GM12878 (cell line): ENCODE measurements around the gene SCMH1. TPM values are rescaled to one million over a fixed set of nuclear protein-coding genes. Genes with fewer than 3 reads are reported as not detected.

ENCODE experiments used
- ATAC-seq: fragments of 200-7000 bp; cut with Tn5 transposase; 3 replicates; pipeline ENCODE4 v1.9.1; 2020; ENCODE audit warnings: mild to moderate bottlenecking, moderate library complexity
- BruUV-seq: library from RNA; stranded (reverse); fragments of 400-500 nt; replicated peaks from 2 replicates; lab custom pipeline; 2021; lab: Mats Ljungman, UMichigan
- CTCF ChIA-PET: fragments of 300-600 bp; sonication (Branson Sonifier 250); formaldehyde crosslinking; extraction: SDS; loops from one replicate; lab custom pipeline; 2021; ENCODE audit warnings: inconsistent platforms; lab: Yijun Ruan, JAX
- POLR2A ChIA-PET: fragments of 350-600 bp; formaldehyde crosslinking; extraction: SDS; loops from one replicate; lab custom pipeline; 2021; ENCODE audit warnings: inconsistent platforms; lab: Charles Lee
- RAD21 ChIA-PET: fragments of 300-600 bp; sonication (Branson Sonifier 250); formaldehyde crosslinking; loops from one replicate; lab custom pipeline; 2023; ENCODE audit warnings: antibody characterized with exemption; ENCODE audit not compliant: unreplicated experiment; lab: Charles Lee
- SMC1A ChIA-PET: fragments of 300-600 bp; sonication (Branson Sonifier 250); formaldehyde crosslinking; loops from one replicate; lab custom pipeline; 2023; ENCODE audit not compliant: unreplicated experiment, uncharacterized antibody; lab: Charles Lee
- DNase-seq: peaks from one replicate; pipeline ENCODE4 v3.0.0-alpha.2; 2011; ENCODE audit warnings: low read depth, low spot score
- FAIRE-seq: peaks from 3 replicates; lab custom pipeline; 2011; peaks lifted over from hg19 to GRCh38; lab: Jason Lieb, UNC
- H2AFZ ChIP-seq: 2 replicates; pipeline ENCODE4 v1.6.0; 2011; ENCODE audit warnings: low read depth, low read length, control low read depth; ENCODE audit not compliant: control insufficient read depth
- H3K27ac ChIP-seq: 2 replicates; pipeline ENCODE4 v1.5.1; 2011; ENCODE audit warnings: control low read depth; ENCODE audit not compliant: control insufficient read depth, insufficient read depth
- H3K27me3 ChIP-seq, 2 experiments: replicated peaks in 1 of 2; 2 replicates each; pipeline versions ENCODE4 v1.6.0 to v1.6.1; 2011; ENCODE audit warnings: low read length in 1 of 2; ENCODE audit not compliant: control insufficient read depth in 2 of 2, insufficient read depth in 2 of 2
- H3K36me3 ChIP-seq, 2 experiments: 2 replicates each; pipeline ENCODE4 v1.5.1; 2011; ENCODE audit warnings: low read length in 1 of 2; ENCODE audit not compliant: control insufficient read depth in 2 of 2, insufficient read depth in 2 of 2
- H3K4me1 ChIP-seq: 2 replicates; pipeline ENCODE4 v1.6.1; 2011; ENCODE audit warnings: mild to moderate bottlenecking, low read length, moderate library complexity, mixed read lengths; ENCODE audit not compliant: control insufficient read depth, insufficient read depth
- H3K4me2 ChIP-seq: 2 replicates; pipeline ENCODE4 v1.6.0; 2011; ENCODE audit warnings: control low read depth; ENCODE audit not compliant: control insufficient read depth, insufficient read depth
- H3K4me3 ChIP-seq: fragments of 200-600 bp; sonication (generic); 2 replicates; pipeline ENCODE4 v1.5.1; 2016
- H3K79me2 ChIP-seq: 2 replicates; pipeline ENCODE4 v1.6.0; 2011; ENCODE audit warnings: low read length; ENCODE audit not compliant: control insufficient read depth, insufficient read depth
- H3K9ac ChIP-seq: 2 replicates; pipeline ENCODE4 v1.8.0; 2011; ENCODE audit warnings: low read length, control low read depth, mixed read lengths; ENCODE audit not compliant: control insufficient read depth, insufficient read depth
- H3K9me3 ChIP-seq: replicated peaks from 3 replicates; pipeline ENCODE4 v1.5.1; 2011; ENCODE audit warnings: mild to moderate bottlenecking, low read length; ENCODE audit not compliant: control insufficient read depth, insufficient read depth
- H4K20me1 ChIP-seq: 2 replicates; pipeline ENCODE4 v1.6.0; 2011; ENCODE audit not compliant: control insufficient read depth, insufficient read depth
- E4F1 ChIP-seq: fragments of 450-650 bp; IDR thresholded peaks from 2 replicates; pipeline ENCODE4 v1.6.1; 2018; ENCODE audit warnings: borderline replicate concordance, mild to moderate bottlenecking; ENCODE audit not compliant: partially characterized antibody
- ELK1 ChIP-seq: IDR thresholded peaks from 2 replicates; pipeline ENCODE4 v1.6.1; 2012; ENCODE audit warnings: low read depth, low read length, improper control_type of control experiment
- HDGF ChIP-seq: fragments of 450-650 bp; IDR thresholded peaks from 2 replicates; pipeline ENCODE4 v1.6.1; 2016; ENCODE audit warnings: antibody characterized with exemption
- HSF1 ChIP-seq: fragments of 150-350 bp; IDR thresholded peaks from 2 replicates; pipeline ENCODE4 v1.6.1; 2014; ENCODE audit warnings: mild to moderate bottlenecking, low read depth, low read length
- KAT2A ChIP-seq: conservative IDR thresholded peaks from 2 replicates; pipeline ENCODE4 v1.6.1; 2011; ENCODE audit warnings: low read depth, low read length; ENCODE audit not compliant: control insufficient read depth
- MLLT1 ChIP-seq: fragments of 450-650 bp; IDR thresholded peaks from 2 replicates; pipeline ENCODE4 v1.6.1; 2016; ENCODE audit warnings: mild to moderate bottlenecking
- NFIC ChIP-seq: IDR thresholded peaks from 2 replicates; pipeline ENCODE4 v1.6.1; 2012; ENCODE audit warnings: low read depth, mild to moderate bottlenecking, inconsistent platforms, low read length, moderate library complexity
- POLR2AphosphoS2 ChIP-seq: IDR thresholded peaks from 2 replicates; pipeline ENCODE4 v1.6.1; 2011; ENCODE audit warnings: low read depth, mild to moderate bottlenecking, low read length, improper control_type of control experiment, moderate library complexity
- RB1 ChIP-seq: fragments of 450-650 bp; formaldehyde crosslinking; IDR thresholded peaks from 2 replicates; pipeline ENCODE4 v1.6.1; 2017; ENCODE audit warnings: mild to moderate bottlenecking, borderline replicate concordance
- SMARCA5 ChIP-seq: fragments of 450-650 bp; IDR thresholded peaks from 2 replicates; pipeline ENCODE4 v1.6.1; 2017; ENCODE audit warnings: mild to moderate bottlenecking
- STAT1 ChIP-seq: fragments of 450-650 bp; conservative IDR thresholded peaks from 2 replicates; pipeline ENCODE4 v1.6.1; 2014; ENCODE audit warnings: antibody characterized with exemption, mild to moderate bottlenecking
- STAT3 ChIP-seq: IDR thresholded peaks from 2 replicates; pipeline ENCODE4 v1.6.1; 2011; ENCODE audit warnings: low read depth, low read length, improper control_type of control experiment
- YY1 ChIP-seq: IDR thresholded peaks from 2 replicates; pipeline ENCODE4 v1.6.1; 2011; ENCODE audit warnings: low read depth, mild to moderate bottlenecking, low read length
- ZNF622 ChIP-seq: fragments of 450-650 bp; IDR thresholded peaks from 2 replicates; pipeline ENCODE4 v1.6.1; 2017; ENCODE audit warnings: mild to moderate bottlenecking, inconsistent platforms
- ZZZ3 ChIP-seq: IDR thresholded peaks from 2 replicates; pipeline ENCODE4 v1.6.1; 2011; ENCODE audit warnings: low read depth; ENCODE audit not compliant: control insufficient read depth, insufficient read length
- WGBS: methylation state at CpG from one replicate; pipeline ENCODE4 v1.1.6; 2016; ENCODE audit warnings: low lambda C conversion rate; ENCODE audit not compliant: insufficient replicate concordance, insufficient coverage; ENCODE audit errors: missing lambda C conversion rate; 5-methylcytosine and 5-hydroxymethylcytosine counted together
- in situ Hi-C: fragments of 300-500 bp; cut with MboI; formaldehyde crosslinking; loops from 9 replicates; pipeline ENCODE4 v1.14.3; 2018; ENCODE audit warnings: mixed read lengths
- intact Hi-C: fragments of 100-400 bp; cut with micrococcal nuclease; formaldehyde crosslinking; loops from one replicate; pipeline ENCODE4 v1.14.2; 2022; ENCODE audit not compliant: unreplicated experiment
- polyA plus RNA-seq, 11 experiments: library from polyadenylated mRNA; depleted of rRNA in 4 of 11; unstranded in 6 of 11; stranded (reverse) in 5 of 11; fragments of >200 nt; fragmentation: Nextera tagmentation in 4 of 11; fragmentation: Illumina TruSeq in 1 of 11; extraction: Ambion mirVana in 4 of 11; extraction: Trizol in 1 of 11; gene quantifications; 1 replicate in 1 of 11; 2 replicates in 10 of 11; pipeline versions ENCODE4 v1.2.1 to v1.2.3, GENCODE V29; 2011 to 2016; ENCODE audit warnings: inconsistent platforms in 2 of 11, missing spikeins in 2 of 11, low read depth in 1 of 11
- total RNA-seq, 4 experiments: library from RNA; depleted of rRNA in 3 of 4; stranded (reverse); fragments of >200 nt in 3 of 4; fragmentation: Illumina TruSeq in 1 of 4; extraction: Trizol in 1 of 4; gene quantifications; 2 replicates each; pipeline versions ENCODE4 v1.2.1 to v1.2.3, GENCODE V29; 2013 to 2021

SCMH1 gene
- total and polyA plus RNA-seq, 10 of the 15 experiments (the other 5 are each of a cell fraction or from before 2014, with no cell fraction given), result 7.5 to 44.1 (median 27.8) TPM

- in situ Hi-C loops, result no loop called here
- Histone ChIP-seq H3K4me1 (peaks cover 27% of the 10 kb centered on the region), H3K27ac (no peak overlapping the region), H3K9me3 (peaks cover 22% of the 10 kb centered on the region), H4K20me1 (no peaks in the 10 kb centered on the region), H3K36me3 (peaks cover 0 to 8% of the 10 kb centered on the region in 2 experiments; a peak in 2 of 4 replicates), H3K79me2 (peaks cover 6% of the 10 kb centered on the region), H2AFZ (no peak overlapping the region), H3K27me3 (no peaks in the 10 kb centered on the region), H3K4me3 (no peak overlapping the region), H3K4me2 (no peak overlapping the region), H3K9ac (no peak overlapping the region)
- RAD21 ChIA-PET, result no interaction called here
- ATAC-seq (no peak), DNase-seq (no peak), FAIRE-seq (no peak)
- TF ChIP-seq POLR2AphosphoS2 (no peak), ZZZ3 (no peak), STAT3 (no peak), SMARCA5 (no peak), ELK1 (no peak), NFIC (no peak), HDGF (no peak), HSF1 (no peak), YY1 (no peak), STAT1 (no peak), ZNF622 (no peak), KAT2A (no peak), MLLT1 (no peak), RB1 (no peak), E4F1 (no peak)
- 95% methylated on average over 3 of the region's 3 CpGs for WGBS
- intact Hi-C loops, result no loop called here
- CTCF ChIA-PET, result no interaction called here
- SMC1A ChIA-PET, result no interaction called here
- POLR2A ChIA-PET, result no interaction called here
- no TSS peak for BruUV-seq
Measured at GRCh38 chr1:41169799-41170180, 72.3 kb downstream of the SCMH1 start.
